ENCODE results near the gene CHD2. TPM values are rescaled to one million over a fixed set of nuclear protein-coding genes. Genes with fewer than 3 reads are reported as not detected.
A peak's percentile ranks its signal among the peaks of the same experiment; 100 is the strongest.

The CHD2 gene
- total and polyA plus RNA-seq, 10 of the 15 experiments (the other 5 are each of a cell fraction or from before 2014, with no cell fraction given) = 38.1 to 94.7 (median 63.3) TPM

- BruUV-seq (replicated peaks) = no TSS peak
- in situ Hi-C loops (cut with MboI) (loop anchor here (10.0 kb wide), 1 partner anchor 66 kb away; no protein-coding TSS in a partner anchor), intact Hi-C loops (cut with micrococcal nuclease; ENCODE audit: unreplicated experiment) (loop anchor here (5.0 kb wide), 1 partner anchor 33 kb away; no protein-coding TSS in a partner anchor)
- ATAC-seq = no peak
- Histone ChIP-seq H3K79me2 (ENCODE audit: control insufficient read depth, insufficient read depth, low read length) (peaks cover 34% of the 10 kb centered on the region), H3K36me3 (ENCODE audit: control insufficient read depth in 2 of 2, insufficient read depth in 2 of 2, low read length in 1 of 2) (0 out of 4 replicates have a peak, but pooled peaks cover 0 to 5% of the 10 kb centered on the region in 2 experiments), H3K4me2 (ENCODE audit: control insufficient read depth, insufficient read depth) (no peak overlapping the region), H3K9ac (ENCODE audit: control insufficient read depth, insufficient read depth, low read length) (no peak overlapping the region), H4K20me1 (ENCODE audit: control insufficient read depth, insufficient read depth) (no peaks in the 10 kb centered on the region), H2AFZ (ENCODE audit: control insufficient read depth, low read depth, low read length) (no peak overlapping the region; the same call in 1 of the 2 replicates), H3K4me3 (no peak overlapping the region), H3K27ac (ENCODE audit: control insufficient read depth, insufficient read depth) (no peak overlapping the region), H3K27me3 (replicated peaks in 1 of 2; ENCODE audit: control insufficient read depth in 2 of 2, insufficient read depth in 2 of 2, low read length in 1 of 2) (no peaks in the 10 kb centered on the region), H3K4me1 (ENCODE audit: control insufficient read depth, insufficient read depth, low read length) (peaks cover 5% of the 10 kb centered on the region; the same call in 1 of the 2 replicates), H3K9me3 (replicated peaks; ENCODE audit: control insufficient read depth, insufficient read depth, low read length) (no peaks in the 10 kb centered on the region)
- ChIA-PET POLR2A (interaction anchor here (1.1 to 8.2 kb wide), 8 partner anchors 16 to 70 kb away, joined by 3 to 207 read pairs (median 22); partner anchors contain the start of gene CHD2), CTCF (interaction anchor here (0.7 to 2.7 kb wide), 4 partner anchors 15 to 73 kb away, joined by 3 to 20 read pairs (median 6); no protein-coding TSS in a partner anchor), SMC1A (ENCODE audit: uncharacterized antibody, unreplicated experiment) (interaction anchor here (0.6 to 16.8 kb wide), 12 partner anchors 11 to 84 kb away, joined by 3 to 252 read pairs (median 16); partner anchors contain the start of gene CHD2), RAD21 (ENCODE audit: unreplicated experiment) (interaction anchor here (1.1 to 10.4 kb wide), 6 partner anchors 22 to 70 kb away, joined by 3 to 174 read pairs (median 52); partner anchors contain the start of gene CHD2)
- 55% methylated on average over 2 of the region's 2 CpGs for WGBS (ENCODE audit: insufficient coverage, insufficient replicate concordance, low lambda C conversion rate, missing lambda C conversion rate)
- FAIRE-seq = no peak
- TF ChIP-seq DPF2 (IDR thresholded peaks at IDR 0.05) (no peak), FOXM1 (IDR thresholded peaks at IDR 0.05; ENCODE audit: low read depth, low read length) (no peak), TCF3 (IDR thresholded peaks at IDR 0.05; ENCODE audit: borderline replicate concordance, insufficient read depth, low read depth, low read length) (no peak)
- no peak for DNase-seq (ENCODE audit: low read depth, low spot score)
Observed at GRCh38 chr15:92880796-92881195, 19.3 kb upstream of the CHD2 start.

- no TSS peak for BruUV-seq (replicated peaks)
- peaks cover 5% of the 10 kb centered on the region; the same call in 1 of the 2 replicates for H3K4me1 ChIP-seq (ENCODE audit: control insufficient read depth, insufficient read depth, low read length)
- intact Hi-C loops (cut with micrococcal nuclease; ENCODE audit: unreplicated experiment) (loop anchor here (5.0 kb wide), 1 partner anchor 34 kb away; no protein-coding TSS in a partner anchor), in situ Hi-C loops (cut with MboI) (loop anchor here (10.0 kb wide), 1 partner anchor 66 kb away; no protein-coding TSS in a partner anchor)
- ChIA-PET SMC1A (ENCODE audit: uncharacterized antibody, unreplicated experiment) (interaction anchor here (0.6 to 16.8 kb wide), 13 partner anchors 12 to 108 kb away, joined by 3 to 252 read pairs (median 16); partner anchors contain the start of gene CHD2), CTCF (interaction anchor here (0.7 to 2.8 kb wide), 10 partner anchors 14 to 83 kb away, joined by 3 to 25 read pairs (median 6); partner anchors contain the start of gene CHD2), POLR2A (interaction anchor here (1.2 to 8.2 kb wide), 11 partner anchors 10 to 71 kb away, joined by 3 to 207 read pairs (median 13); partner anchors contain the start of gene CHD2), RAD21 (ENCODE audit: unreplicated experiment) (interaction anchor here (1.0 to 10.4 kb wide), 14 partner anchors 12 to 84 kb away, joined by 3 to 174 read pairs (median 4); partner anchors contain the start of gene CHD2)
- 0 out of 4 replicates have a peak, but pooled peaks cover 0 to 9% of the 10 kb centered on the region in 2 experiments for H3K36me3 ChIP-seq (ENCODE audit: control insufficient read depth in 2 of 2, insufficient read depth in 2 of 2, low read length in 1 of 2)
- H4K20me1 ChIP-seq (ENCODE audit: control insufficient read depth, insufficient read depth) = no peaks in the 10 kb centered on the region
- DNase-seq (ENCODE audit: low read depth, low spot score) (no peak), ATAC-seq (no peak), FAIRE-seq (no peak)
- H3K4me3 ChIP-seq = peak overlapping the region; percentile 62
- H3K79me2 ChIP-seq (ENCODE audit: control insufficient read depth, insufficient read depth, low read length) = peaks cover 39% of the 10 kb centered on the region
- no peaks in the 10 kb centered on the region for H3K27me3 ChIP-seq (replicated peaks in 1 of 2; ENCODE audit: control insufficient read depth in 2 of 2, insufficient read depth in 2 of 2, low read length in 1 of 2)
- WGBS (ENCODE audit: insufficient coverage, insufficient replicate concordance, low lambda C conversion rate, missing lambda C conversion rate) = 27% methylated on average over 7 of the region's 7 CpGs
- peak overlapping the region; percentile 67 for H3K4me2 ChIP-seq (ENCODE audit: control insufficient read depth, insufficient read depth)
- H2AFZ ChIP-seq (ENCODE audit: control insufficient read depth, low read depth, low read length) = no peak overlapping the region
- H3K27ac ChIP-seq (ENCODE audit: control insufficient read depth, insufficient read depth) = peak overlapping the region; percentile 87
- no peak overlapping the region; the same call in 1 of the 2 replicates for H3K9ac ChIP-seq (ENCODE audit: control insufficient read depth, insufficient read depth, low read length)
- no peaks in the 10 kb centered on the region for H3K9me3 ChIP-seq (replicated peaks; ENCODE audit: control insufficient read depth, insufficient read depth, low read length)
- TF ChIP-seq EED (IDR thresholded peaks at IDR 0.05; ENCODE audit: low read depth) = no peak
- TF ChIP-seq PBX3 (IDR thresholded peaks at IDR 0.05; ENCODE audit: insufficient replicate concordance, low read depth, low read length) = no peak
- no peak for TF ChIP-seq NKRF (conservative IDR thresholded peaks at IDR 0.05)
Observed at GRCh38 chr15:92881211-92881754, 18.8 kb upstream of the CHD2 start.

Data from GM12878 (cell line).